Osteocyte (in vitro differentiated cells): ENCODE results near the gene JAK1. TPM values are rescaled to one million over a fixed set of nuclear protein-coding genes. Genes with fewer than 3 reads are reported as not detected.

ENCODE experiments used
- DNase-seq: peaks from one replicate; pipeline ENCODE4 v3.0.0; 2021; ENCODE audit warnings: mixed read lengths; ENCODE audit not compliant: unreplicated experiment; ENCODE audit errors: extremely low spot score
- H3K27ac Mint-ChIP-seq: one replicate; pipeline ENCODE4 v1.8.0; 2021; ENCODE audit warnings: mild to moderate bottlenecking, mixed read lengths; ENCODE audit not compliant: unreplicated experiment
- H3K27me3 Mint-ChIP-seq: one replicate; pipeline ENCODE4 v1.8.0; 2021; ENCODE audit warnings: mixed read lengths; ENCODE audit not compliant: unreplicated experiment
- H3K36me3 Mint-ChIP-seq: one replicate; pipeline ENCODE4 v1.8.0; 2021; ENCODE audit warnings: mixed read lengths; ENCODE audit not compliant: unreplicated experiment
- H3K4me1 Mint-ChIP-seq: one replicate; pipeline ENCODE4 v1.8.0; 2021; ENCODE audit warnings: mixed read lengths; ENCODE audit not compliant: unreplicated experiment
- H3K4me3 Mint-ChIP-seq: one replicate; pipeline ENCODE4 v1.8.0; 2021; ENCODE audit warnings: mild to moderate bottlenecking, moderate library complexity, mixed read lengths; ENCODE audit not compliant: unreplicated experiment
- H3K9me3 Mint-ChIP-seq: one replicate; pipeline ENCODE4 v1.8.0; 2021; ENCODE audit warnings: mixed read lengths; ENCODE audit not compliant: unreplicated experiment
- CTCF ChIP-seq: fragments of 200-600 bp; sonication (generic); IDR thresholded peaks from 2 replicates; pipeline ENCODE4 v1.5.0; 2021; ENCODE audit warnings: antibody characterized with exemption, mild to moderate bottlenecking, moderate library complexity
- total RNA-seq: library from RNA; stranded (reverse); gene quantifications from 2 replicates; pipeline ENCODE4 v1.2.1, GENCODE V29; 2021

The JAK1 gene
- total RNA-seq, 1 donor from 2014 or later: 103 TPM

GRCh38 chr1:64893921-64894320, 72.4 kb downstream of the JAK1 start:
- no peaks in the 10 kb centered on the region for H3K9me3 Mint-ChIP-seq
- H3K36me3 Mint-ChIP-seq: no peaks in the 10 kb centered on the region
- TF ChIP-seq CTCF: no peak
- no peak for DNase-seq
- H3K27ac Mint-ChIP-seq: no peak overlapping the region
- no peak overlapping the region for H3K4me3 Mint-ChIP-seq
- peaks cover 69% of the 10 kb centered on the region for H3K4me1 Mint-ChIP-seq
- H3K27me3 Mint-ChIP-seq: no peaks in the 10 kb centered on the region

- no peaks in the 10 kb centered on the region for H3K36me3 Mint-ChIP-seq
- H3K4me1 Mint-ChIP-seq: peaks cover 64% of the 10 kb centered on the region
- peak overlapping the region; percentile 6 for H3K27ac Mint-ChIP-seq
- H3K27me3 Mint-ChIP-seq: no peaks in the 10 kb centered on the region
- H3K4me3 Mint-ChIP-seq: no peak overlapping the region
- no peak for DNase-seq
- no peaks in the 10 kb centered on the region for H3K9me3 Mint-ChIP-seq
- no peak for TF ChIP-seq CTCF
Measured at GRCh38 chr1:64892576-64893573, 73.5 kb downstream of the JAK1 start.

- no peaks in the 10 kb centered on the region for H3K27me3 Mint-ChIP-seq
- H3K4me1 Mint-ChIP-seq: peaks cover 51% of the 10 kb centered on the region
- no peaks in the 10 kb centered on the region for H3K36me3 Mint-ChIP-seq
- no peaks in the 10 kb centered on the region for H3K9me3 Mint-ChIP-seq
- no peak overlapping the region for H3K4me3 Mint-ChIP-seq
- peak overlapping the region; percentile 53 for H3K27ac Mint-ChIP-seq
- TF ChIP-seq CTCF: no peak
- no peak for DNase-seq
Measured at GRCh38 chr1:64891448-64891825, 74.9 kb downstream of the JAK1 start.

- TF ChIP-seq CTCF: no peak
- peak overlapping the region; percentile 53 for H3K27ac Mint-ChIP-seq
- no peaks in the 10 kb centered on the region for H3K27me3 Mint-ChIP-seq
- H3K4me1 Mint-ChIP-seq: peaks cover 46% of the 10 kb centered on the region
- no peaks in the 10 kb centered on the region for H3K9me3 Mint-ChIP-seq
- no peaks in the 10 kb centered on the region for H3K36me3 Mint-ChIP-seq
- no peak for DNase-seq
- no peak overlapping the region for H3K4me3 Mint-ChIP-seq
Measured at GRCh38 chr1:64890699-64891447, 75.5 kb downstream of the JAK1 start.
